GM21723 (cell line): ENCODE measurements around the gene PPP2R3B.

ENCODE experiments used
- ATAC-seq: cut with Tn5 transposase; IDR thresholded peaks from one replicate; pipeline ENCODE4 v1.9.1; 2021; ENCODE audit warnings: mild to moderate bottlenecking, moderate library complexity; ENCODE audit not compliant: unreplicated experiment

The PPP2R3B gene

GRCh38 chrX:372856-373640 lies 13.7 kb downstream of the PPP2R3B start:
- ATAC-seq: no peak

- ATAC-seq: no peak
Observed at GRCh38 chrX:371907-372306, 14.8 kb downstream of the PPP2R3B start.

- no peak for ATAC-seq
Observed at GRCh38 chrX:370963-371745, 15.6 kb downstream of the PPP2R3B start.

DNA sequence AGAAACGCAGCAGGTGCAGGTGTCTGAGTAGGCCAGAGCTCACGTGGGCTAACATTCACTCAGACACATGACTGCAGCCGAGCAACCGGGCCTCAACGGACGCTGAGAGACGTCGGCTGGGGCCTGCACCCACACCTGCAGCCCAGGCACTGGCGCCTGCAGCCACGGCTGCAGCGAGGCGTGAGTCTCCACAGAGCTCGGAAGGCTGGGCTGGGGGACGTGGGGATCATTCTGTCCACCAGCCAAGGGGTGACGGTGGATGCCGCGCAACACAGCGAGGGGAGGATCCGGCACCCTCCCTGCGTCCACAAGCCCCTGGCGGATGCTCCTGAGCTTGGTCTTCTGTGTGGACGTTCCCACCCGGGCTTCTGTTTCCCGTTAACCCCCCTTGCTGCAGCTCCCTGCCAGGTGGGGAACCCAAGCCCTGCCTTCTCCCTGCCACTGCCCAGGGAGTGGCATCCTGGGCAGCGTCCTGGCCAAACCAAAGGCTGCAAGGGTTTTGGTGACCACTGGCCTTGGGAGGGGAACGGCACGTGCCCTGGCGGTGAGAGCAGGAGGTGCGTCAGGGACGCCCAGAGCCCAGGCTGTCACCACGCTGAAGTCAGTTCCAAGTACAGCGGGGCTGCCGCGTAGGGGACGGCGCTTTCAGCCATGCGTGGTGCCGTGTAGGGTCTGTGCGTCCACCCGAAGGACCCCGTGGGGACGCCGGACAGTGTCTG lies 16.3 kb downstream of the PPP2R3B start:
- no peak for ATAC-seq

GRCh38 chrX:369563-370101 lies 17.1 kb downstream of the PPP2R3B start:
- no peak for ATAC-seq

- ATAC-seq: no peak
Observed at GRCh38 chrX:368811-369562, 17.7 kb downstream of the PPP2R3B start.

GRCh38 chrX:367866-368265 lies 18.8 kb downstream of the PPP2R3B start:
- no peak for ATAC-seq

DNA sequence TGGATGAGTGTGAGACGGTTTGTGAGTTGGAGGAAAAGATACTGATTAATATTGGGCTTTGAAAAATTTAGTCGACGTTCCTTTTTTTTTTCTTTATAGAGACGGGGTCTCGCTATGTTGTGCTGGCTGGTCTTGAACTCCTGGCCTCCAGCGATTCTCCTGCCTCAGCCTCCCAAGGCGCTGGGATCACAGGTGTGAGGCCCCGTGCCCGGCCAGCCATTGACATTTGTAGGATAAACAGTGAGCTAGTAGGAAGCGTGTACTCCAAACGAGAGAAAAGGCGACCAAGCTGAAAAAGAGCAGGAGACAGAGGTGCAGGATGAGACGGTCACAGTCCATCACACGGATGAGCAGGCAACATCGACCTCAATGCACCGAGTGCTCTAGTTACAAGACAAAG lies 19.4 kb downstream of the PPP2R3B start:
- ATAC-seq: no peak

- ATAC-seq: no peak
Observed at GRCh38 chrX:363621-364375, 22.9 kb downstream of the PPP2R3B start.

GRCh38 chrX:362937-363620 lies 23.6 kb downstream of the PPP2R3B start:
- no peak for ATAC-seq

- ATAC-seq: no peak
Observed at GRCh38 chrX:362351-362750, 24.4 kb downstream of the PPP2R3B start.

DNA sequence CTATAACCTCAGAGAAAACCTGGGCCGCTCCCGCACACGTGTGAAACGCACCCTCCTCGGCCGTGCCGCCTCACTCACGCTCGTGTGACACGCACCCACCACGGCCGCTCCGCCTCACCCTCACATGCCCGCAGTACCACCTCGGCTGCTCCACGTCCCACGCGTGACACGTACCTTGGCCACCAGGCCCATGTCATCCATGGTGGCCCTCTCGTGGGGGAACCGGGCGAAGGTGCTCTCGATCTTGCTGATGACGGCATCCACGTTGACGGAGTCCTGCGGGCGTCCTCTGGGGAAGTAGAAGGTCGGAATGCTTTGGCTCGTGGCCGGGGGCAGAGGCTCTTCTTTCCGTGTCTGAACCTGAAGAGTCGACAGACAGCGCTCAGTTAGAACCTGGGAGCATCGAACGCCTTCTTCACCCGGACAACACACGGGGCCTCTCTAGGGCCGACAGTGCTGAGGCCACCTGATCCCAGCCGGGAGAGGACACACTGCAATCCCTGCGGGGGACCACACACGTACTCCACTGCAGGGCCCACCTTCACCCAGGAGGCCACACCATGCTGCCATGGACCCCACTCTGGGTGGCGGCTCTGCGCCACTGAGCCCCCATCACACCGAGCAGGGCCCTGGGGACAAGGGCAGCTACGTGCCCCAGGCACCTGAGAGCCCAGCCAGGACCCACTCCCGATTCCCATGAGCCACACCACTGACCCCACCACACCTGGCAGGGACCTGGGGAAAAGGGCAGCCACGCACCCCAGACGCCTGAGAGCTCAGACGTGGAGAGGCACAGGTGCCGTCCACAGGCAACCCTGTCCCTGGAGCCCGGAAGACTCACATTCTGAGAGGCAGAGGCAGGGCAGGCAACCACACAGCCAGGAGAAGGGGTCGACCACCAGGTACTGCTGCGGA lies 25.2 kb downstream of the PPP2R3B start:
- no peak for ATAC-seq

GRCh38 chrX:360496-361150 lies 26.1 kb downstream of the PPP2R3B start:
- ATAC-seq: no peak

- ATAC-seq: no peak
Observed at GRCh38 chrX:358651-359143, 28.0 kb downstream of the PPP2R3B start.

GRCh38 chrX:357693-358471 lies 28.8 kb downstream of the PPP2R3B start:
- ATAC-seq: no peak

- ATAC-seq: no peak
Observed at GRCh38 chrX:357035-357692, 29.5 kb downstream of the PPP2R3B start.
